GM21390 (cell line): ENCODE data around the gene XRCC1.
A peak's percentile ranks its signal among the peaks of the same experiment; 100 is the strongest.
"Not testable (repeated sequence)": the region's sequence is repeated elsewhere in the genome, so short reads cannot be mapped to it uniquely, and the experiment has no call there.

ENCODE experiments used
- ATAC-seq: cut with Tn5 transposase; IDR thresholded peaks from one replicate; pipeline ENCODE4 v1.9.1; 2021; ENCODE audit not compliant: unreplicated experiment

Gene XRCC1

GRCh38 chr19:43522929-43523328, 52.4 kb downstream of the XRCC1 start:
- ATAC-seq = no peak

- no peak for ATAC-seq
Observed at GRCh38 chr19:43519436-43520088, 55.8 kb downstream of the XRCC1 start.

- no peak for ATAC-seq
Observed at GRCh38 chr19:43518051-43518450, 57.3 kb downstream of the XRCC1 start.

GRCh38 chr19:43512399-43512798, 62.9 kb downstream of the XRCC1 start:
- ATAC-seq = not testable (repeated sequence)

- no peak for ATAC-seq
Observed at GRCh38 chr19:43511324-43511723, 64.0 kb downstream of the XRCC1 start.

- ATAC-seq = no peak
Observed at GRCh38 chr19:43510713-43511112, 64.6 kb downstream of the XRCC1 start.

GRCh38 chr19:43507880-43508279, 67.4 kb downstream of the XRCC1 start:
- ATAC-seq = no peak

- ATAC-seq = no peak
Observed at GRCh38 chr19:43506629-43507028, 68.7 kb downstream of the XRCC1 start.

GRCh38 chr19:43505941-43506340, 69.4 kb downstream of the XRCC1 start:
- no peak for ATAC-seq

GRCh38 chr19:43505186-43505456, 70.2 kb downstream of the XRCC1 start:
- ATAC-seq = no peak

GRCh38 chr19:43504426-43505185, 70.7 kb downstream of the XRCC1 start, which contains the start of gene PHLDB3:
PHLDB3 (minus strand) TSS chr19:43504746; CDS start chr19:43504118, 628 bp downstream.
- ATAC-seq = peak; percentile 19

- ATAC-seq = peak; percentile 85
Observed at GRCh38 chr19:43503501-43504425, 71.6 kb downstream of the XRCC1 start.

- no peak for ATAC-seq
Observed at GRCh38 chr19:43502419-43502976, 72.8 kb downstream of the XRCC1 start.

- no peak for ATAC-seq
Observed at GRCh38 chr19:43501661-43502418, 73.5 kb downstream of the XRCC1 start.

GRCh38 chr19:43499042-43499441, 76.3 kb downstream of the XRCC1 start:
- ATAC-seq = no peak

GRCh38 chr19:43498233-43498842, 77.0 kb downstream of the XRCC1 start:
- ATAC-seq = no peak

GRCh38 chr19:43496960-43497359, 78.4 kb downstream of the XRCC1 start:
- ATAC-seq = no peak

GRCh38 chr19:43495082-43495481, 80.2 kb downstream of the XRCC1 start:
- no peak for ATAC-seq
